ENCODE measurements around the gene WDFY1. TPM values are rescaled to one million over a fixed set of nuclear protein-coding genes. Genes with fewer than 3 reads are reported as not detected.

WDFY1 gene
- total RNA-seq, 1 donor from 2014 or later = 26.2 TPM

DNA sequence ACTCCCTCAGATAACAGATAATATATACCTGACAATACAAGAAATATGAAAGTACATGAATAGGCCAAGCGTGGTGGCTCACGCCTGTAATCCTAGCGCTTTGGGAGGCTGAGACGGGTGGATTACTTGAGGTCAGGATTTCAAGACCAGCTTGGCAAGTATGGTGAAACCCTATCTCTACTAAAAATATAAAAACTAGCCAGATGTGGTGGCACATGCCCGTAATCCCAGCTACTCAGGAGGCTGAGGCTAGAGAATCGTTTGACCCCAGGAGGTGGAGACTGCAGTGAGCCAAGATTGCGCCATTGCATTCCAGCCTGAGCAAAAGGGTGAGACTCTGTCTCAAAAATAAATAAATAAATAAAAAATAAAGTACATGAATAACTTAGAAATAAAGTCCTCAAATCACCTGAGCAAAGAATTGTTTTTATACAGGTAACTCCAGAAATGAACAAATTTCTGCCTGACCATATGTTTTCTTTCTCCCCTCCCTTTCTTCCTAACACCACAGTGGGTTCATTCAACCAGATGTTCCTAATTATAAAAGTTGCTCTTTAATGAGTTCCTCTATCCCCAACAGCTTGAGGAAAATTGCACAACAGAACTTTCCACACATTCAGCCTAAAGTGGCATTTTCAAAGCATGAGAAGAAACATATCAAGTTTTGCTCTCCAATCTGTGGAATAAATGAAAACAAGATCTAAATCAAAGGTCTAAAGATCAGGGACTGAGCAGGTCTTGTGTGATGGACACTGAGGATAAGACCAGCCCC lies 74.1 kb downstream of the WDFY1 start:
- DNase-seq (ENCODE audit: low spot score in 2 of 2) = no peak
- H3K36me3 ChIP-seq = peaks cover 23 to 43% of the 10 kb centered on the region in 2 donors

DNA sequence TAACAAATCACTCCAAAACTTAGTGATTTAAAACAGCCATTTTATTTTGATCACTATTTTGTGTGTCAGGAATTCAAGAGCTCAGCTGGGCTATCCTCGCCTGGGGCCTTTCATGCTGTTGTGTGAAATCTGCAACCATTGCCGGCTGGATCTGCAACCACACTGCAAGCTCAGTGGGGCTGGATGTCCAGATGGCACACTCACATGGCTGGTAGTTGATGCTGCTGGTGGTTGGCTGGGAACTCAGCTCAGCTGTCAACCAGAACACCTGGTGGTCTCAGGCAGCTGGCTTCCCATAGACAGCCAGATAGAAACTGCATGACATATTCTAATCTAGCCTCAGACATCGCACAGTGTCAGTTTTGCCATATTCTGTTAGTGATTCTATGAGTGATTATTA lies 77.1 kb downstream of the WDFY1 start:
- no peak overlapping the region for H3K27ac ChIP-seq
- H3K36me3 ChIP-seq = peaks cover 5 to 20% of the 10 kb centered on the region in 2 donors
- H3K27me3 ChIP-seq = no peaks in the 10 kb centered on the region
- DNase-seq (ENCODE audit: low spot score in 2 of 2) = no peak
- intact Hi-C loops (cut with DNase I) = no loop called here
- H3K9me3 ChIP-seq = no peaks in the 10 kb centered on the region
- no peak overlapping the region for H3K4me3 ChIP-seq
- TF ChIP-seq, protein P1, sequence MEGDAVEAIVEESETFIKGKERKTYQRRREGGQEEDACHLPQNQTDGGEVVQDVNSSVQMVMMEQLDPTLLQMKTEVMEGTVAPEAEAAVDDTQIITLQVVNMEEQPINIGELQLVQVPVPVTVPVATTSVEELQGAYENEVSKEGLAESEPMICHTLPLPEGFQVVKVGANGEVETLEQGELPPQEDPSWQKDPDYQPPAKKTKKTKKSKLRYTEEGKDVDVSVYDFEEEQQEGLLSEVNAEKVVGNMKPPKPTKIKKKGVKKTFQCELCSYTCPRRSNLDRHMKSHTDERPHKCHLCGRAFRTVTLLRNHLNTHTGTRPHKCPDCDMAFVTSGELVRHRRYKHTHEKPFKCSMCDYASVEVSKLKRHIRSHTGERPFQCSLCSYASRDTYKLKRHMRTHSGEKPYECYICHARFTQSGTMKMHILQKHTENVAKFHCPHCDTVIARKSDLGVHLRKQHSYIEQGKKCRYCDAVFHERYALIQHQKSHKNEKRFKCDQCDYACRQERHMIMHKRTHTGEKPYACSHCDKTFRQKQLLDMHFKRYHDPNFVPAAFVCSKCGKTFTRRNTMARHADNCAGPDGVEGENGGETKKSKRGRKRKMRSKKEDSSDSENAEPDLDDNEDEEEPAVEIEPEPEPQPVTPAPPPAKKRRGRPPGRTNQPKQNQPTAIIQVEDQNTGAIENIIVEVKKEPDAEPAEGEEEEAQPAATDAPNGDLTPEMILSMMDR (IDR thresholded peaks at IDR 0.05) = no peak
- H3K4me1 ChIP-seq = no peaks in the 10 kb centered on the region

More for the DNA sequence above, 74.1 kb downstream of the WDFY1 start:
- TF ChIP-seq, protein P1 (IDR thresholded peaks at IDR 0.05) = no peak
- Histone ChIP-seq H3K27me3 (no peaks in the 10 kb centered on the region), H3K9me3 (no peaks in the 10 kb centered on the region), H3K4me3 (no peak overlapping the region), H3K27ac (no peak overlapping the region), H3K4me1 (no peaks in the 10 kb centered on the region)
- intact Hi-C loops (cut with DNase I) = no loop called here

DNA sequence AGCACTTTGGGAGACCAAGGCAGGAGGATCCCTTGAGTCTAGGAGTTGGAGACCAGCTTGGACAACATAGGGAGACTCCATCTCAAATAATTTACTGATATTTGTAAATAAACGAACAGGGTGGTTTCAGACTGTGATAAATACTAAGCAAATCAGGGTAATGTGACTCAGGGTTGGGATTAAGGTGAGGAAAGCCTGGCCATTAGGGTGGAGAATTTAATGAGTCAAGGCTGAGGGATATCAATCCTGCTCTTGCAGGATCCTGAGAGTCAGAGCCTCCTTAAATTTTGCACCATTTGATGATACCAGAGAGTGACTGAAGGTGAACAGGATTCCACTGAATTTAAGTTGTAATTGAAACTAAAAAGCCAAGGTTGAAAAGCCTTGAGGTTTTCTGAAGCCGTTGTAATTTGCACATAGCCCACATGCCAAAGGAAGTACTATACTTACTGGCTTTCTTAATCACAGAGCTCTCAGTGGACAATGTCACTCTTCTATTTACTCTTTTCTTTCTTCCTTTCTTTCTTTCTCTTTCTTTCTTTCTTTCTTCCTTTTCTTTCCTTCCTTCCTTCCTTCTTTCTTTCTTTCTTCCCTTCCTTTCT lies 79.1 kb downstream of the WDFY1 start:
- no peak overlapping the region for H3K27ac ChIP-seq
- H3K36me3 ChIP-seq = peaks cover 5 to 12% of the 10 kb centered on the region in 2 donors
- intact Hi-C loops (cut with DNase I) = no loop called here
- TF ChIP-seq, protein P1 (IDR thresholded peaks at IDR 0.05) = no peak
- no peaks in the 10 kb centered on the region for H3K4me1 ChIP-seq
- no peak for DNase-seq (ENCODE audit: low spot score in 2 of 2)
- no peaks in the 10 kb centered on the region for H3K9me3 ChIP-seq
- no peaks in the 10 kb centered on the region for H3K27me3 ChIP-seq
- no peak overlapping the region for H3K4me3 ChIP-seq

DNA sequence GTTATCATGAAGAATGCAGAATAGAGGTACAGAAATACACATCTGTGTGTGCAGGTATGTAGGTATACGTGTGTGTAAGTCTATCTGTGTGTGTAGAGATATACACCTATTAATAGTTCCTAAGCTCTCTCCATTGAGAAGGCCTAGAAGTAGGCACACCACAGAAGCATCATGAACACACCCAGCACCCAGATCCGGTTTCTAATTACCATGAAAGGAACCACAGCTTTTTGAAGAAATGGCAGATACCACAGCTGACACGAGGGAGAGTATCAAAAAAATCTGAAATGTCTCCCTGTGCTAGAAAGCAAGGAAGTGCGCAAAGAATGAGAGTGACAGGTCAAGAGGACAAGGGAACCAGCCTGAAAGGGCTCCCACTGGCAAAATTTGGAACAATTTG lies 80.0 kb downstream of the WDFY1 start:
- intact Hi-C loops (cut with DNase I) = no loop called here
- Histone ChIP-seq H3K27me3 (no peaks in the 10 kb centered on the region), H3K4me1 (no peaks in the 10 kb centered on the region), H3K36me3 (peaks cover 3 to 4% of the 10 kb centered on the region in 2 donors), H3K4me3 (no peak overlapping the region), H3K27ac (no peak overlapping the region), H3K9me3 (no peaks in the 10 kb centered on the region)
- no peak for DNase-seq (ENCODE audit: low spot score in 2 of 2)
- TF ChIP-seq, protein P1 (IDR thresholded peaks at IDR 0.05) = no peak

DNA sequence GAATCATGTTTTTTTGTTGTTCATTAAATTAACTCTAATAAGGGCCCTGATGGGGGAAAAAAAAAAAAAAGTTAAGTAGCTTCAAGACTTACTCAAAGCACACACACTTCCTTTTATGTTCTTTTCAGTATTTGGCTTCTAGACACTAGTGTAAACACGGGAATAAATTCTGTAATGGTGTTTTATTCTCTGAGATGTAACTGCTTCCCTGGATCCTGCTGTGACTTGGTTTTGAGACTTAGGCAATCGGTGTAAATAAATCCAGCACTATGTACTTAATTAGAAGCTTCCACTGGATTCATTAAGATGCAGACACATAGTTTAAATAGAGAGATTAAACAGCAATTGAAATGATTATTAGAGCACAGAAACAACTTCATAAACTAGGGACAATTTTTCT lies 81.6 kb downstream of the WDFY1 start:
- intact Hi-C loops (cut with DNase I) = no loop called here
- DNase-seq (ENCODE audit: low spot score in 2 of 2) = no peak
- H3K27me3 ChIP-seq = no peaks in the 10 kb centered on the region
- H3K9me3 ChIP-seq = no peaks in the 10 kb centered on the region
- TF ChIP-seq, protein P1 (IDR thresholded peaks at IDR 0.05) = no peak
- no peaks in the 10 kb centered on the region for H3K36me3 ChIP-seq
- H3K4me3 ChIP-seq = no peak overlapping the region
- no peak overlapping the region for H3K27ac ChIP-seq
- H3K4me1 ChIP-seq = no peaks in the 10 kb centered on the region

Measured in ascending aorta (tissue), 2 donors.